OCI-LY3 (cell line): ENCODE results near the gene IMMP2L.

ENCODE experiments used
- EZH2phosphoT487 ChIP-seq: fragments of 200-600 bp; shearing (Covaris generic); IDR thresholded peaks from 2 replicates; pipeline ENCODE4 v1.6.1; 2018; ENCODE audit warnings: antibody characterized with exemption, mixed run types, low read depth
- TF ChIP-seq, protein P1 (sequence below): fragments of 200-600, 300-600 bp; sonication (generic); IDR thresholded peaks from 2 replicates; pipeline ENCODE4 v1.5.1; 2014; ENCODE audit warnings: antibody characterized with exemption, low read length, low read depth

DNA sequence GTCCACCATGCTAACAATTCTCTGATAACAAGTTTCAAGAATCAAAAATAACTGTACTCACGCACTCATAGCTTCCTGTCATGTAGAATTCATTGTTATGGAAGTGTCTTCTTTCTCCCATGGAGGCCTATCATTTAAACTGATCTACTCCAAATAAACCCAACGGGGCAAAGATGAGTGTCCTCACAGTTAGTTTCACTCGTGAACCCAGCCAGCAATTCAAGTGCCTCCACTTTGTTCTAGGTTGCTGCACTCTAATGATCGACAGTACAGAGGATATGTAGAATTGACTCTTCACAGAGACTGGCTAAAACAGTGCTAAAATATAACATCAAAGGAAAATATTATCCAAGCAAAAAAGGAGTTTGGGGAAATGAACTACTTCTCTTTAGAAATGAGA, 360.0 kb downstream of the IMMP2L start:
- TF ChIP-seq, protein P1, sequence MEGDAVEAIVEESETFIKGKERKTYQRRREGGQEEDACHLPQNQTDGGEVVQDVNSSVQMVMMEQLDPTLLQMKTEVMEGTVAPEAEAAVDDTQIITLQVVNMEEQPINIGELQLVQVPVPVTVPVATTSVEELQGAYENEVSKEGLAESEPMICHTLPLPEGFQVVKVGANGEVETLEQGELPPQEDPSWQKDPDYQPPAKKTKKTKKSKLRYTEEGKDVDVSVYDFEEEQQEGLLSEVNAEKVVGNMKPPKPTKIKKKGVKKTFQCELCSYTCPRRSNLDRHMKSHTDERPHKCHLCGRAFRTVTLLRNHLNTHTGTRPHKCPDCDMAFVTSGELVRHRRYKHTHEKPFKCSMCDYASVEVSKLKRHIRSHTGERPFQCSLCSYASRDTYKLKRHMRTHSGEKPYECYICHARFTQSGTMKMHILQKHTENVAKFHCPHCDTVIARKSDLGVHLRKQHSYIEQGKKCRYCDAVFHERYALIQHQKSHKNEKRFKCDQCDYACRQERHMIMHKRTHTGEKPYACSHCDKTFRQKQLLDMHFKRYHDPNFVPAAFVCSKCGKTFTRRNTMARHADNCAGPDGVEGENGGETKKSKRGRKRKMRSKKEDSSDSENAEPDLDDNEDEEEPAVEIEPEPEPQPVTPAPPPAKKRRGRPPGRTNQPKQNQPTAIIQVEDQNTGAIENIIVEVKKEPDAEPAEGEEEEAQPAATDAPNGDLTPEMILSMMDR: no peak
- no peak for TF ChIP-seq EZH2phosphoT487
